GM12878 (cell line): ENCODE data around the gene TRAF5.

Source experiments
- BCL11A ChIP-seq: IDR thresholded peaks from 2 replicates; pipeline ENCODE4 v1.6.1; 2011; ENCODE audit warnings: low read depth, low read length
- EP300 ChIP-seq, 2 experiments: fragments of 150-350 bp in 1 of 2; IDR thresholded peaks; 2 replicates each; pipeline ENCODE4 v1.6.1; 2011 to 2012; ENCODE audit warnings: low read depth in 2 of 2, low read length in 2 of 2, borderline replicate concordance in 1 of 2, improper control_type of control experiment in 1 of 2, inconsistent platforms in 1 of 2; ENCODE audit not compliant: control insufficient read depth in 1 of 2
- GABPA ChIP-seq: IDR thresholded peaks from 2 replicates; pipeline ENCODE4 v1.6.1; 2014; ENCODE audit warnings: antibody characterized with exemption, low read depth, mild to moderate bottlenecking, inconsistent platforms
- MAX ChIP-seq: IDR thresholded peaks from 2 replicates; pipeline ENCODE4 v1.6.1; 2012; ENCODE audit warnings: low read depth, low read length, improper control_type of control experiment
- MXI1 ChIP-seq: fragments of 150-350 bp; IDR thresholded peaks from 2 replicates; pipeline ENCODE4 v1.6.1; 2011; ENCODE audit warnings: low read depth, mild to moderate bottlenecking, inconsistent platforms, low read length, improper control_type of control experiment
- POLR2A ChIP-seq: IDR thresholded peaks from 2 replicates; pipeline ENCODE4 v1.6.1; 2011; ENCODE audit warnings: low read depth, mild to moderate bottlenecking, low read length
- POLR2AphosphoS2 ChIP-seq: IDR thresholded peaks from 2 replicates; pipeline ENCODE4 v1.6.1; 2011; ENCODE audit warnings: low read depth, mild to moderate bottlenecking, low read length, improper control_type of control experiment, moderate library complexity
- REST ChIP-seq: IDR thresholded peaks from 2 replicates; pipeline ENCODE4 v1.6.1; 2012; ENCODE audit warnings: mild to moderate bottlenecking, low read depth, low read length
- SMC3 ChIP-seq: IDR thresholded peaks from 2 replicates; pipeline ENCODE4 v1.6.1; 2011; ENCODE audit warnings: low read length, improper control_type of control experiment, borderline replicate concordance
- TAF1 ChIP-seq: IDR thresholded peaks from 2 replicates; pipeline ENCODE4 v1.6.1; 2011; ENCODE audit warnings: mild to moderate bottlenecking, low read depth, low read length, borderline replicate concordance
- ZNF274 ChIP-seq: IDR thresholded peaks from one replicate; pipeline ENCODE4 v1.8.0; 2011; ENCODE audit not compliant: insufficient read length, insufficient read depth
- ZSCAN29 ChIP-seq: fragments of 450-650 bp; IDR thresholded peaks from 2 replicates; pipeline ENCODE4 v1.6.1; 2017; ENCODE audit warnings: mild to moderate bottlenecking, moderate library complexity
- TF ChIP-seq, protein P1 (sequence below), 3 experiments: IDR thresholded peaks in 2 of 3; conservative IDR thresholded peaks in 1 of 3; 2 replicates each; pipeline ENCODE4 v1.5.1; 2011; ENCODE audit warnings: low read depth in 3 of 3, low read length in 3 of 3, mild to moderate bottlenecking in 3 of 3, control low read depth in 2 of 3, moderate library complexity in 2 of 3, inconsistent platforms in 1 of 3, mixed read lengths in 1 of 3; ENCODE audit not compliant: control insufficient read depth in 2 of 3, insufficient read depth in 1 of 3; ENCODE audit errors: extremely low read depth in 1 of 3

DNA sequence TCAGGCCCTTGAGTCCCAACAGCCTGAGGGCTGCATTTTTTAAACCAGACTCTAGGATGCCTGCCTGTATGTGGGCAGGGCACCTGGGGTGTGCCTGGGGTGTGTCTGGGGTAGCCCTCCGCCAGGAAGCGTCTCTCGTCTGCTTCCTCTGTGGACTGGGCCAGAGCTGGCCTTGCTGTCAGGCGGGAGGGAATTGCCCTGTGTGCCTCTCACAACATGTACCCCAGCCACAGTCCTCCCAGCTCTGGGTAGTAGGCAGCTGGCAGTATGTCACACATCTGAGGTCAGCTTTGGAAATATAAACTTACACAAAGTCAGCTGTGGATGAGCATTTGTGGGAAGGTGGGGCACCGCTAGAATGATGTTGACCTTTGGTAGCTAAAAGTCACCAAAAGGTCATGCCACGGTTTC, 13.0 kb downstream of the TRAF5 start:
- TF ChIP-seq, protein P1, sequence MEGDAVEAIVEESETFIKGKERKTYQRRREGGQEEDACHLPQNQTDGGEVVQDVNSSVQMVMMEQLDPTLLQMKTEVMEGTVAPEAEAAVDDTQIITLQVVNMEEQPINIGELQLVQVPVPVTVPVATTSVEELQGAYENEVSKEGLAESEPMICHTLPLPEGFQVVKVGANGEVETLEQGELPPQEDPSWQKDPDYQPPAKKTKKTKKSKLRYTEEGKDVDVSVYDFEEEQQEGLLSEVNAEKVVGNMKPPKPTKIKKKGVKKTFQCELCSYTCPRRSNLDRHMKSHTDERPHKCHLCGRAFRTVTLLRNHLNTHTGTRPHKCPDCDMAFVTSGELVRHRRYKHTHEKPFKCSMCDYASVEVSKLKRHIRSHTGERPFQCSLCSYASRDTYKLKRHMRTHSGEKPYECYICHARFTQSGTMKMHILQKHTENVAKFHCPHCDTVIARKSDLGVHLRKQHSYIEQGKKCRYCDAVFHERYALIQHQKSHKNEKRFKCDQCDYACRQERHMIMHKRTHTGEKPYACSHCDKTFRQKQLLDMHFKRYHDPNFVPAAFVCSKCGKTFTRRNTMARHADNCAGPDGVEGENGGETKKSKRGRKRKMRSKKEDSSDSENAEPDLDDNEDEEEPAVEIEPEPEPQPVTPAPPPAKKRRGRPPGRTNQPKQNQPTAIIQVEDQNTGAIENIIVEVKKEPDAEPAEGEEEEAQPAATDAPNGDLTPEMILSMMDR (IDR thresholded peaks at IDR 0.05 in 2 of 3, conservative IDR thresholded peaks at IDR 0.05 in 1 of 3; ENCODE audit: control insufficient read depth in 2 of 3, extremely low read depth in 1 of 3, insufficient read depth in 1 of 3, low read depth in 3 of 3, low read length in 3 of 3) = no peak
- no peak for TF ChIP-seq GABPA
- no peak for TF ChIP-seq EP300 (IDR thresholded peaks at IDR 0.05; ENCODE audit: borderline replicate concordance in 1 of 2, control insufficient read depth in 1 of 2, low read depth in 2 of 2, low read length in 2 of 2)
- no peak for TF ChIP-seq SMC3
- no peak for TF ChIP-seq REST
- no peak for TF ChIP-seq MAX
- TF ChIP-seq TAF1 = no peak
- no peak for TF ChIP-seq POLR2AphosphoS2
- TF ChIP-seq BCL11A = no peak
- TF ChIP-seq POLR2A = no peak
- no peak for TF ChIP-seq ZSCAN29
- no peak for TF ChIP-seq ZNF274
- TF ChIP-seq MXI1 = no peak
